NCI-H1092 (cell line): ENCODE data around the gene SMC1B.
A peak's percentile ranks its signal among the peaks of the same experiment; 100 is the strongest.
"Not testable (repeated sequence)": the region's sequence is repeated elsewhere in the genome, so short reads cannot be mapped to it uniquely, and the experiment has no call there.

Experiments
- DNase-seq: peaks from one replicate; lab custom pipeline; 2025; lab: John Stamatoyannopoulos, UW

Gene SMC1B

DNA sequence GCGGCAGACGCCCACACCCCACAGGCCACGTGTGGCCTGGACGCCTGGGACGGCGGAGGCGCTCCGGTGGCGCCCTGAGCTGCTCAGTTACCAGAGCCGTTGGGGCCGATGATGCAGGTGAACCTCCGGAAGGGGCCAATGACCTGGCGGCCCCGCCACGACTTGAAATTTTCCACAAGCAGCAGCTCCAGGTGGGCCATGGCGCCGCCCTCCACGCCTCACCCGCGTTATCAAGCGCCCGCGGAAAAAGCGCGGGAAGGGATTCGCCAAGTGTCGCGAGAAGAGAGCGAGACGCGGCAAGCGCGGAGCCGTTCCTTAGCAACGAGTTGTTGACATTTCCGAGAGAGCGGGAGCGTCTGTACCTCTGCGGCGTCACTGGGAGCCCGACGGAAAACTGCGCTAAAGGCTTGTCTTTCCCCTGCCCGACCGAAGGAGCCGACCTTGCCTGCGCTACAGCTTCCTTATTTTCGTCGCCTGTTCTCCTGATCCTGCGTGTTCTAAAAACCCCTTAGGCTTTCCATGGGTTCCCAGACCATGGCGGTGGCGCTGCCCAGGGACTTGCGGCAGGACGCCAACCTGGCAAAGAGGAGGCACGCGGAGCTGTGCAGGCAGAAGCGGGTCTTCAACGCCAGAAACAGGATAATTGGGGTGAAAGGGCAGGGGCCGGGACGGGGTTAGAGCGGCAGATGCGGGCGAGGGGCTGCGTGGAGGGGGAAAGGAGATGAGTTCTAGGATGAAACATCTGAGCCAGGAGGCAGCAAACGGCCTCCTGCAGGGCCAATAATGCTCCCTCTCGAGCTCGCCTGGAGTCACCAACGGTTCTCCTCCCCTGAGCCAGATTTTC, at the start of gene SMC1B, which contains the start of gene RIBC2:
Gene SMC1B, minus strand, starts transcription at position 232 of the 844 bp plus-strand sequence. Its CDS starts 32 bp downstream, at position 200.
Gene RIBC2, plus strand, starts transcription at position 326 of the 844 bp plus-strand sequence. Its CDS starts 194 bp downstream, at position 520.
- DNase-seq, result peak; percentile 69

DNA sequence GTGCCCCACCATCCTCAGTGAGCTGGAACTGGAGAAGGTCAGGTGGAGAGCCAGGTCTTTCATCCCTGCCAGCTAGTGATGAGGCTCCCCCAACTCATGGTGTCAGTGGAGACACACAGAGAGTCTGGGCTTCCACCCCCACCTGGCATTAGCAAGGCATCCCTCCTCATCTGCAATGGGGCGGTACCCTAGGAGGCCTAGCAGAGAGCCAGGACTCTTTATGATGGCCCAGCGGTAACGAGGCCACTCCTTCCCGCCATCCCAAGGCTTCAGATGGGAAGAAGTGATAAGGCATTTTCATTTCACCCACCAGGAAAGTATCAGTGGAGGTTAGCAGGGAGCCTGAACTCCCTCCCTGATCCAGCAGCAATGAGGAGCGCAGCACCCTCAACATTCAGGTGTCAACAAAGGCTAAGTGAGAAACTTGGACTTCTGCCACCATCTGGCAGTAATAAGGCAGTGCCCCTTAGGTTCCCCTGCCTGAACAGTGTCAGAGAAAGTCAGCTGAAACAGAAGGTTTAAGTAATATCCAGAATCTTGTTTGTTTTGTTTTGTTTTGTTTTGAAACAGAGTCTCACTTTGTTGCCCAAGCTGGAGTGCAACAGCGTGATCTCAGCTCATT, 48.7 kb upstream of the SMC1B start:
- no peak for DNase-seq

DNA sequence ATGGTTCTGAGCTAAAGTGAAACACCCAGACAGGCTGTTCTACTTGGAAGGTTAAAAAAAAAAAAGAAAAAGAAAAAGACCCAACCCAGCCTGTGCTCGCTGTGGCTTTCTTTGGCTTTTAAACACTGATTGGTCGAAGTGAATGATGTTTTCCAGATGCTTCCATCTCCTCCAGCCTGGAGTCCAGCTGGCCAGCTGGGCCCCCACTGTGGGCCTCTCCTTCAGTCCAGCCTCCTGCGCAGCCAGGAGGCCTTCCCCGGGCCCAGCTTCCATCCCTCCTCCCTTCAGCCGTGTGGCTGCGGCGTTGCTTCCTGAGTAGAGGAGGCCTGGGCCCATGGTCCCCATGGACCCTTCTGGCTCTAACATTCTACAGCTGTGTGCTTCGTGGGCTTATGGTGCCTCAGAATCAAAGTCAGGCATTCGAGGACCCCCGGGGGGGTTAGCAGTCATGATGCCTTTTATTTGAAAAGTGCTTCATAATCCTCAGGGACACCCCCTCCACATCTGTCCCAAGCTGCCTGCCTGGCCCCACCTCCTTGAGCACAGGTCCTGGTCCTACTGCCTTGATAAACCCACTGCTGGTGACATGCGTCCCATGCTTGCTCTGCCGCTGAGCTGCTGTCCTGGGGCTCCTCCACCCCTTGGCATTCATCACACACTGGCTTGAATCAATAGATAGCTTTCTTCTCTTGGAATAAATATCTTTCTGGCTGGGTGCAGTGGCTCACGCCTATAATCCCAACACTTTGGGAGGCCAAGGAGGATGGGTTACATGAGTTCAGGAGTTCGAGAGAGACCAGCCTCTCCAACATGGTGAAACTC, 47.1 kb upstream of the SMC1B start:
- DNase-seq, result no peak

GRCh38 chr22:45459235-45459634, 45.8 kb upstream of the SMC1B start:
- DNase-seq, result no peak

GRCh38 chr22:45458532-45458931, 45.1 kb upstream of the SMC1B start:
- no peak for DNase-seq

- no peak for DNase-seq
These were observed 43.4 kb upstream of the SMC1B start for GRCh38 chr22:45456811-45457210.

- DNase-seq, result no peak
These were observed 42.2 kb upstream of the SMC1B start for GRCh38 chr22:45455621-45456020.

GRCh38 chr22:45455212-45455611, 41.8 kb upstream of the SMC1B start:
- no peak for DNase-seq

DNA sequence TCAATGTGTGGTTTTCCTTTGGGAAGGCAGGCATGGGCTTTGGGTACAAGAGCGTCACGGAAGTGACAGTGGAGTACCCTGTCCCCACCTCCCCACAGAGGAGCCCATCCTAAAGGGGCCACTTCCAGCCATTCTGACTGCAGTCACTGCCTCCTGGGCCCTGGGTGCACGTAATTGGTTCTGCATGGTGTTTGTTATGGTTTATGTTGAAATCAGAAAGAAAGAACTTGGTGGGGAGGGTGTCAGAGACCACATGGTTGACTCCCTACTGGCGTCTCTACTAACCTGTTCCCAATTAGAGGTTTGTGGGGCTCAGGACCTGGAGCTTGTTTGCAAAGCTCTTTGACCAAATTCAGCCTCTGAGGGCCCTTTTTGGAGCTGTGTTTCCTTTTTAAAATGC, 40.9 kb upstream of the SMC1B start:
- no peak for DNase-seq

GRCh38 chr22:45453764-45454163, 40.4 kb upstream of the SMC1B start:
- DNase-seq, result no peak

GRCh38 chr22:45452565-45453379, 39.4 kb upstream of the SMC1B start:
- DNase-seq, result no peak

GRCh38 chr22:45451972-45452371, 38.6 kb upstream of the SMC1B start:
- no peak for DNase-seq

DNA sequence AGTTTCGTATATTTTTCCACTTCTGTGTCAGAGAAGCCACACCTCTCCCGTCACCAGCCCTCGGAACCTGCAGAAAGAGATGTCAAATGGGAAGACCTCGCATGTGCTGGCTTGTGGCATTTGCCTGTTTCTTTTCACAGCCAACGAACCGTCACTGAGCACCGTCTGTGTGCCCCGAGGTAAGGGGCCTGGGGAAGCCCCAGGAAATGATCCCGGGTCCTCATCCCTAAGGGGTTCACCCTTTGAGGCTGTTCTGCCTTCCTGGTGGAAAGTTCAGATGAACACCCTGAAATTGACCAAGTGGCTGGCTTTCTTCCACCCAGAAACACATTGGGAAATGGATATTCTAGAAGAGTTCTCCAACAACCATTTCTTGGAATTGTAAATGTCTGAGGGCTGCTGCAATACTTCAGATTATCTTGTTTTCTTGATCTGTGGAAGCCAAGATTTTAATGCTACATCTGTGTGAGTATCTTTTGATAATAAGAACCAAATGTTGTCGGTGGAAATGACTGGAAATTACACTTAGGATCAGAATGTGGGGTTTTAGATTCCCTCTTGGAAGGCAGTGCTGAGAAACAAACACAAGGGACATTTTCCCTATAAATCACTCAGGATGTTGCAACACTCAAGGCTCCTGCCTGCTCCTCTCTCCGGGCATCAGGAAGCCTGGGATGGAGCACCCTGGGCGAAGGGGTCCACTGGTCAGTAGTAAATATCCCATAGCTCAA, 37.7 kb upstream of the SMC1B start:
- no peak for DNase-seq

DNA sequence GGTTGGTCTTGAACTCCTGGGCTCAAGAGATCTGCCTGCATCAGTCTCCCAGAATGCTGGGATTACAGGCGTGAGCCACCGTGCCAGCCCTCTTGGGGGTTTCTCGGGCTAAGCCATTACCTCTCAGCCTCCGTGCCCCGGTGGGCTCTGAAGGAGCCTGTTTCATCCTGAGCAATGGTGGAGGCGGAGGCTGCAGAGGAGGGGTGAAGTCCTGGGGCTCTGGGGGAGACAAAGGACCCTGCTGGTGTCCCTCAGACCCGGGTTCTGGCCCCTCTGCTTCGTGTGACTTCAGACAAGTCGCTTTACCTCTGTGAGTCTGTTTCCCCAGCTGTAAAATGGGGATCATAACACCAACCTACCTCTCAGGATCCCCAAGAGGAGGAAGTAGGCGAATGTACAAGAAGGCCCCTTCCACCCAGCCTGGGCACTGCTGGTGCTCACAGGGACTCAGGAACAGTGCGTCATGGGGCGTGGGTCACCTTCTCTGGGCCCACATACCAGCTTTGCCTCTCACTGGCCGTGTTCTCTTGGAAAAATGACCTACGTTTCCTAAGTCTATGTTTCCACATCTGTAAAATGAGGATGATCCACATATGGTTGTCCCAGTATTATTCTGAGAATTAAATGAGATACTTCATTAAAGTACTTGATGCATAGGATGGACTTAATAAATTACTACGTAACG, 36.8 kb upstream of the SMC1B start:
- DNase-seq, result no peak

DNA sequence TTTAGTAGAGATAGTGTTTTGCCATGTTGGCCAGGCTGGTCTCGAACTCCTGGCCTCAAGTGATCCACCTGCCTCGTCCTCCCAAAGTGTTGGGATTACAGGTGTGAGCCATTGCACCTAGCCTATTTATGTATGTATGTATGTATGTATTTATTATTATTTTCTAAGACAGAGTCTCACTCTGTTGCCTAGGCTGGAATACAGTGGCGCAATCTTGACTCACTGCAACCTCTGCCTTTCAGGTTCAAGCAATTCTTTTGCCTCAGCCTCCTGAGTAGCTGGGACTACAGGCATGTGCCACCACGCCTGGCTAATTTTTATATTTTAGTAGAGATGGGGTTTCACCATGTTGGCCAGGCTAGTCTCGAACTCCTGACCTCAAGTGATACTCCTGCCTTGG, 36.0 kb upstream of the SMC1B start:
- DNase-seq, result not testable (repeated sequence)

GRCh38 chr22:45448431-45448830, 35.0 kb upstream of the SMC1B start:
- no peak for DNase-seq

DNA sequence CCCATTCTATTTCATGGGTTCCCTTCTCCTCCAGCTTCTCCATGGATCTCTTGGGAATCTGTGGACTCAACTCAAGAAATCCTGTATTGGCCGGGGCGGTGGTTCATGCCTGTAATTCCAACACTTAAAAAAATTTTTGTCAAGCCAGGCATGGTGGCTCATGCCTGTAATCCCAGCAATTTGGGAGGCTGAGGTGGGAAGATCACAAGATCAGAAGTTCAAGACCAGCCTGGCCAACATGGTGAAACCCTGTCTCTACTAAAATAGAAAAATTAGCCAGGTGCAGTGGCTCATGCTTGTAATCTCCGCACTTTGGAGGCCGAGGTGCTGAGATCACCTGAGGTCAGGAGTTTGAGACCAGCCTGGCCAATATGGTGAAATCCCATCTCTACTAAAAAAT, 34.2 kb upstream of the SMC1B start:
- DNase-seq, result not testable (repeated sequence)

GRCh38 chr22:45446216-45446615, 32.8 kb upstream of the SMC1B start:
- no peak for DNase-seq

DNA sequence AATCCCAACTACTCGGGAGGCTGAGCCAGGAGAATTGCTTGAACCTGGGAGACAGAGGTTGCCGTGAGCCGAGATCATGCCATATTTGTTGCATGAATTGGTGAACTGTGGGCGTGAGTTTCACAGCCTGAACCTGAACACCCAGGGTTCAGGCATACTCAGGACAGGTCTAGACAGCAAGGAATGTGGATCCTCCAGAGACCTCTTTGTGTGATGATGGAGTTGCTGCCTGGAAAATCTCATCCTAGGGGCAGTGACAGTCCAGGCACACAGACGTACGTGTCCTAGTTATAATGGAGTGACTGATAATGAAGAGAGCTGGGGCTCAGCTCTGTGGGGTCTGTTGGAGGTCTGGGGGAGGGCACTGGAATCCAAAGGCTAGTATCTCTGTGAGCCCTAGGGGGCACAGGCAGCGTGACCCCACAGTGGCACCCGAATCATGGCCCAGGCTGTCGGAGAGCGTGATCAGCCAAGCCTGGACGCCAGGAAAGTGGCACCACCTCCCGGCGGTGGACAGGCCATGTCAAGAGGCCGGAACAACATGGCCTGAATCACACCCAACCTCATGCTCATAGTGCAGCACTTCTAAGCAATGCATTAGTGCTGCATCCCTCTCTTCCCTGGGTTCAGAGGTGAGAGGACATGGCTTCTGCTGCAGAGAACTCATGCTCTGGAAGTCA, 31.8 kb upstream of the SMC1B start:
- no peak for DNase-seq

DNA sequence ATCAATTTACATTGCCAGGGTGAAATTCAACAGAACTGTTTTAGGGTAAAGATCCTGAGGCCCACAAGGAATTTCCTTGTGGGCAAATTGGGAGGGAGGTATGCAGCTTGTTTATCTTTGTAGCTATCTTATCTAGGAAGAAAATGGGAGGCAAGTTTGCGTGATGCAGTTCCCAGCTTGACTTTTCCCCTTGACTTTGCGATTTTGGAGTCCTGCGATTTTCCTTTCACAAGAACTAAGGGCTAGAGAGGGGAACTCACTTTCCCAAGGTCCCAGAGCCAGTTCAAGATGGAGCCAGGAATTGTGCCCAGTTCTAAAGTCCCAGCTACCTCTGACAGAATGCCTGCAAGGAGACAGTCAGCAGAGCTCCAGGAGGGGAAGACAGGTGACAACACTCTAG, 30.8 kb upstream of the SMC1B start:
- DNase-seq, result no peak
